ENCODE data around the gene PARP3.

PARP3 gene

DNA sequence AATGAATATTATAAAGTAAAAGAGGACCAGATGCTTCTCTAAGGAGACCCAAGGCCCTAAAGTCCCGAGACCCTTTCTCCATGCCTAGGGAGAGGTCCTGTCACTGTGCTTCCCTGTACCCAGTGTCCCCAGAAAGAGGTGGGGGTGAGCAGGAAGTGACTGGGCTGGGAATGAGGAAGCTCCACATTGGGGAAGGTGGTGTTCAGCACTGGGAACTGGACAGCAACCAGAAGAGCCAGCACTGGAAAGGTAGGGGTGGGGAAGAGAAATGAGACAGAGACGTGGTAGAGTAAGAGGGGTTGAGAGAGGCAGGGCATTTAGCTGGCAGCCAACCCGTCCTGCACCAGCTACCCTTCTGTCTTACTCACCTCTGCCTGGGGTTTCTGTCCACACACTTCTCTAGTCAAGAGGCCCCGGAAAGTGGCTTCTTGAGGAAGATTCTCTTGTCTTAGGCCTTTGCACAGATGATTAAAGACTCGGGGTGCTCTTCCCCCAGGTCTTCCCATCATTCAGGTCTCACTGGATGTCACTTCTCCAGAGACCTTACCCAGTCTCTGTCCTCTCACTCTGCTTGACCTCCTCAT is 12.7 kb upstream of the PARP3 start:
- H3K4me3 ChIP-seq (ENCODE audit: low read depth, low read length), result no peak overlapping the region
- no peak for TF ChIP-seq CTCF (IDR thresholded peaks at IDR 0.05; ENCODE audit: low read depth, low read length)

DNA sequence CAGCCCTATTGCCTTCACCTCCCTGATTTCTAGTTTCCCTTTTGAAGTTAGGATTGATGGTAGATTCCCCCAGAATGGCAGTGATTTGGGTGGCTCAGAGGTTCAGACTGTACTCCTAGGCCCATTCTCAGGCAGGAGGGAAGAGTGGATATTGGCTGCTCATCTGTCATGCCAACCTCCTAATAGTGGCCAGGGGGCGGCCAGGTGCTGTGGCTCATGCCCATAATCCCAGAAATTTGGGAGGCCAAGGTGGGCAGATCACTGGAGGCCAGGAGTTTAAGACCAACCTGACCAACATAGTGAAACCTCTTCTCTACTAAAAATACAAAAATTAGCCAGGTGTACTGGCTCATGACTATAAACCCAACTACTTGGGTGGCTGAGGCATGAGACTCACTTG is 11.7 kb upstream of the PARP3 start:
- no peak for TF ChIP-seq CTCF (IDR thresholded peaks at IDR 0.05; ENCODE audit: low read depth, low read length)
- H3K4me3 ChIP-seq (ENCODE audit: low read depth, low read length), result no peak overlapping the region

DNA sequence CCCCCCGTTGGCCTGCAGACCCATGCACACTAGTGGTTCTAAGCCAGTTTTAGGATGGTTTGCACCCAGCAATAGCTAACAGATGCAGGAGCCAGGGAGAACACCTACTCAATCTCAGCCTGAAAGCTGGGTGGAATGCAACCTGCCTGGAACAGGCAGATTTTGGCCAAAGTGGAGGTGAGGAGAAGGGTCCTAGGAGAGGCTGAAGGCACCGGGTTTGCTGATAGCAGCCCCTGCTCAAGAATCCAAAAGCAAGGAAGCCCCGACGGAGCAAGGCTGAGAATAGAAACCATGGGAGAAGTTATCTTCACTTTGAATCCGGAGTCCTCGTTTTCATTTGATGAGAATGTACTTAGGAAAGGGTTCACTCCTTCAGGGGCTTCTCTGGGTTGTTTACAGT is 10.4 kb upstream of the PARP3 start:
- H3K4me3 ChIP-seq (ENCODE audit: low read depth, low read length), result no peak overlapping the region
- no peak for TF ChIP-seq CTCF (IDR thresholded peaks at IDR 0.05; ENCODE audit: low read depth, low read length)

DNA sequence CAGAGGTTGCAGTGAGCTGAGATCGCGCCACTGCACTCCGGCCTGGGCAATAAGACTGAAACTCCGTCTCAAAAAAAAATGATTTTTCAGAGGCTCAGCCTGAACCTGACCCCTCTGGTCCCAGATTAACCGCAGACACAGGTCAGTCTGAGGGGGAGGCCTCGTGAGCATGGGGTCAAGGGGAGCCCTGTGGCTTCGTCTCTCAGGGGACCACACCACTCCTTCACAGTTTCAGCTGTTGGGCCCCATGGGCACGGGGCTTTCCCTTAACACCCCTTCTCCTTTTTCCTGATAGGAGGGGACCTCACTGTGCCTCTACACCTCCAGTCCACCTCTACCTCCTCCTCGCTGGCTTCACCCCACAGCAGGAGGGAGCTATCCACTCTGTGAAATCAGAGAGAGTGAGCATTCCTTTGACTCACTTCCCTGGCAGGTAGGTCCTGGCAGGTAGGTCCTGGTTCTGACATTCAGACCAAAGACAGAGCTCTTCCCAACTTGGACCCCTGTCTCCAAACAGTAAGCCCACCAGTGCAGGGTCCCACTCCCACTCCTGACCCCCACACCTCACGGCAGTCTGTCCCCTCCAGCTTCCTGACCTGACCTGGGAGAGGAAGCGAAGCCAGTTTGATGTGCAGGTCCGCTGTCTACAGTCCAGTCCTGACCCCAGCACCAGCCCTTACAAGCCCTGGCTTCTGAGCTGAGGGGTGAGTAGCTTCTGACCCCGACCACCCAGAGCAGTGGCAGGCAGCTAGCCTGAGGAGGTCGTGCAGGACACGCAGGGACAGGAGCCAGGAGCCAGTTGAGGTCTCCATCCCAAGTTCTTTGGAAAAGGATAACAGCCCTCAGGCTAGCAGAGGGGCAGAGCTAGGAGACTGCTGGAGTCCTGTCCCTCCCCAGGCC is 9.4 kb upstream of the PARP3 start:
- TF ChIP-seq CTCF (IDR thresholded peaks at IDR 0.05; ENCODE audit: low read depth, low read length), result no peak
- no peak overlapping the region for H3K4me3 ChIP-seq (ENCODE audit: low read depth, low read length)

DNA sequence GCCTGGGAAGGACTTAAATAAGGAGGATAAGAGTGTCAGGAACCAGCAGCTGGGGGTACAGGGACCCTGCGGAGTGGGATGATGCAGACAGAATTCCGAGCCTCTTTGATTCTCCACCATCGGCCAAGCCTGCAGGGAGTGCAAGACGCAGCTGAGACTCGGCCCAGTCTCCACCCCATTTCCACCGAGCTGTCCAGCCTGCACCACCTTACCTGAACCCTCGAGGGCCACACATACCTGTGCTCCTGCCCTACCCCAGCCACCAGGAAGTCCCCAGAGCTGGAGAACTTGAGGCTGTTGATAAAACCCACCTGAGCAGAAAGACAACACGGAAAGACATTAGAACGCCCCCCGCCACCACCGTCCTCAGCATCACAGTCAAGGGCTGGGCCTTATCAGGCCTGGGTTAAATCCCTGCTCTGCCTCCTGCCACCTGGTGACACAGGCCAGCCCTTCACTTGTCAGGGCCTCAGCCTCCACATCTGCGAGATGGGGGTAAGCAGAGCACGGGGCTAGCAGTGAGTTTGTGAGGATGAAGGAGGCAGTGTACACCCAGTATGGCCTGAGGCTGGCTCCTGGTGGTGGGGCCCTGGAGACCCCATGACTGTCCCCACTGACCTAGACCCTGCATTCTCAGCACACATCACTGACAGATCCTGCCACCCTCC is 8.6 kb upstream of the PARP3 start:
- TF ChIP-seq CTCF (IDR thresholded peaks at IDR 0.05; ENCODE audit: low read depth, low read length), result no peak
- H3K4me3 ChIP-seq (ENCODE audit: low read depth, low read length), result no peak overlapping the region

DNA sequence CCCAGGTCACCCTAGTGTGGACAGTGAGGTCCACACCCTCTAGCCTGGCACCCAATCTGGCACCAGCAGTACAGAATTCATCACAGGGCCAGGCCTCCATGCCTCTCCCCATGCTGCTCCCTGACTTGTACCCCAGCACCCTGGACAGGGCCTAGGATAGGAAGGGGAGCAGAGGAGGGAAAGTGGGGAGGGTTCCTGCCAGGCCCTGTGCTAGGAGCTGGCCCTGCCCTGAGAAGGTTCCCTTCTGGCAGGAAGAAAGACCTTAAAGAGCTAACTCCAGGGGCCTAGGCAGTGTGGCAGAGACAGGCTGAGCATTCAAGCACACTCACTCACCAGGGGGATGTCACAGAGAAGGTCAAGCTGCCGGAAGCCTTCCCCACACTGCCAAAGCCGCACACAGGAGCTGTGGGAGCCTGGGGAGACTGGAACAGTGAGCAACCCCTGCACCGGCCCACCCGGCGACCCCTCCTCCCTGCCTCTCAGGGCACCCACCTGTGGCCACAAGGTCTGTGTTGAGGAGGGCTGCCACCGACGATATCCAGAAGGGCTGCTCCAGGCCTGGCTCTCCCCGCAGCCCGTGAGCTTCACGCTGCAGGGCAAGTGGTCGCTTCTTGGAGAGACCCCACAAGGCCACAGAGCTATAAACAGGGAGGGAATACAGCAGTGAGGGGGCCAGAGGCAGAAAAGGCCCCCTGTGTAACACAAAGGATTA is 7.9 kb upstream of the PARP3 start:
- H3K4me3 ChIP-seq (ENCODE audit: low read depth, low read length), result no peak overlapping the region
- no peak for TF ChIP-seq CTCF (IDR thresholded peaks at IDR 0.05; ENCODE audit: low read depth, low read length)

Measured in WI38 (cell line).